ENCODE measurements around the gene NOX5. TPM values are rescaled to one million over a fixed set of nuclear protein-coding genes. Genes with fewer than 3 reads are reported as not detected.
A peak's percentile ranks its signal among the peaks of the same experiment; 100 is the strongest.

Gene NOX5
- total RNA-seq, 1 donor from 2014 or later: not detected

GRCh38 chr15:69042531-69042930, 28.0 kb downstream of the NOX5 start:
- no peaks in the 10 kb centered on the region for H3K9me3 Mint-ChIP-seq (ENCODE audit: unreplicated experiment)

DNA sequence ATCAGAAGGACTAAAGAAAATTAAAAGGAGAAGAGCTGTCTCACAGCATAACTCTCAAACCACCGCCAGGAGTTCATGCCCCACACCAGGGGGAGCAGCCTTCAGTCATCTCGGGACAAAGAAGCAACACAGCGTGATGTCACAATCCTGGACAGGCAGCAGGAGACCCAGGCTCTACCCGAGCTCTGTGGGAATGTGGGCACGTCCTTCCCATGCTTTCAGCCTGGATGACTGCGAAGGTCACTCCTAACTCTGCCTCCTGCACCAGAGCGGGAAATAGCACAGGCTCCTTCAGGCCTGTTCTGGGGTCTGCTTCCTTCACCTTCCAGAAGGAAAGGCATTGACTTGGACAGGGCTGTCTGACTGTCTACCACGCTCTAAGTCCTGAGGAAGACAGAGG, 31.3 kb downstream of the NOX5 start:
- H3K36me3 Mint-ChIP-seq (ENCODE audit: unreplicated experiment): no peaks in the 10 kb centered on the region
- peak overlapping the region; percentile 36 for H3K27ac Mint-ChIP-seq (ENCODE audit: unreplicated experiment)
- H3K4me3 Mint-ChIP-seq (ENCODE audit: unreplicated experiment): peak overlapping the region; percentile 4

More at GRCh38 chr15:69042531-69042930, 28.0 kb downstream of the NOX5 start:
- peak; percentile 49 for DNase-seq (ENCODE audit: extremely low spot score, unreplicated experiment)
- no peak for TF ChIP-seq CTCF (IDR thresholded peaks at IDR 0.05)
- H3K4me3 Mint-ChIP-seq (ENCODE audit: unreplicated experiment): no peak overlapping the region
- no peaks in the 10 kb centered on the region for H3K27me3 Mint-ChIP-seq (ENCODE audit: unreplicated experiment)
- H3K4me1 Mint-ChIP-seq (ENCODE audit: unreplicated experiment): peaks cover 13% of the 10 kb centered on the region
- H3K27ac Mint-ChIP-seq (ENCODE audit: unreplicated experiment): no peak overlapping the region
- no peaks in the 10 kb centered on the region for H3K36me3 Mint-ChIP-seq (ENCODE audit: unreplicated experiment)

GRCh38 chr15:69046781-69047180, 32.3 kb downstream of the NOX5 start:
- DNase-seq (ENCODE audit: extremely low spot score, unreplicated experiment): no peak
- Mint-ChIP-seq H3K4me1 (ENCODE audit: unreplicated experiment) (peaks cover 13% of the 10 kb centered on the region), H3K27ac (ENCODE audit: unreplicated experiment) (no peak overlapping the region), H3K4me3 (ENCODE audit: unreplicated experiment) (no peak overlapping the region), H3K27me3 (ENCODE audit: unreplicated experiment) (peaks cover 7% of the 10 kb centered on the region), H3K36me3 (ENCODE audit: unreplicated experiment) (no peaks in the 10 kb centered on the region), H3K9me3 (ENCODE audit: unreplicated experiment) (no peaks in the 10 kb centered on the region)
- TF ChIP-seq CTCF (IDR thresholded peaks at IDR 0.05): no peak

More for the DNA sequence above, 31.3 kb downstream of the NOX5 start:
- Mint-ChIP-seq H3K4me1 (ENCODE audit: unreplicated experiment) (peaks cover 13% of the 10 kb centered on the region), H3K9me3 (ENCODE audit: unreplicated experiment) (no peaks in the 10 kb centered on the region), H3K27me3 (ENCODE audit: unreplicated experiment) (no peaks in the 10 kb centered on the region)
- TF ChIP-seq CTCF (IDR thresholded peaks at IDR 0.05): peak; percentile 49
- DNase-seq (ENCODE audit: extremely low spot score, unreplicated experiment): no peak

GRCh38 chr15:69049976-69050375, 35.5 kb downstream of the NOX5 start:
- H3K27ac Mint-ChIP-seq (ENCODE audit: unreplicated experiment): no peak overlapping the region
- no peak for TF ChIP-seq CTCF (IDR thresholded peaks at IDR 0.05)
- no peaks in the 10 kb centered on the region for H3K36me3 Mint-ChIP-seq (ENCODE audit: unreplicated experiment)
- peaks cover 27% of the 10 kb centered on the region for H3K27me3 Mint-ChIP-seq (ENCODE audit: unreplicated experiment)
- no peak for DNase-seq (ENCODE audit: extremely low spot score, unreplicated experiment)
- no peak overlapping the region for H3K4me3 Mint-ChIP-seq (ENCODE audit: unreplicated experiment)
- H3K9me3 Mint-ChIP-seq (ENCODE audit: unreplicated experiment): no peaks in the 10 kb centered on the region
- peaks cover 11% of the 10 kb centered on the region for H3K4me1 Mint-ChIP-seq (ENCODE audit: unreplicated experiment)

DNA sequence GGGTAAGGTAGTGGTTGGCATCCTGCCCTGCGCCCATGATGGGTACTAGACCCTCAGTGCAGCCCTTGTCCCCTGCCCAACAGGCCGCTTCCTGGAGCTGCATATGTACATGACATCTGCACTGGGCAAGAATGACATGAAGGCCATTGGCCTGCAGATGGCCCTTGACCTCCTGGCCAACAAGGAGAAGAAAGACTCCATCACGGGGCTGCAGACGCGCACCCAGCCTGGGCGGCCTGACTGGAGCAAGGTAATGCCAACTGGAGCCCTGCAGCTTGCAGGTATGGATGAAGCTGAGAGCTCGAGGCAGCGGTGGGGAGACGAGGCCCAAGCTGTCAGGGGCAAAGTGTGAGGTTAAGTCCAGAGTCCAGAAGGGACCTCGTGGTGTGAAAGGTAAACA, 40.8 kb downstream of the NOX5 start:
- Mint-ChIP-seq H3K4me3 (ENCODE audit: unreplicated experiment) (no peak overlapping the region), H3K36me3 (ENCODE audit: unreplicated experiment) (no peaks in the 10 kb centered on the region)

More for the DNA sequence above, 40.8 kb downstream of the NOX5 start:
- no peak for TF ChIP-seq CTCF (IDR thresholded peaks at IDR 0.05)
- H3K27ac Mint-ChIP-seq (ENCODE audit: unreplicated experiment): no peak overlapping the region
- DNase-seq (ENCODE audit: extremely low spot score, unreplicated experiment): no peak
- H3K4me1 Mint-ChIP-seq (ENCODE audit: unreplicated experiment): peaks cover 6% of the 10 kb centered on the region
- H3K9me3 Mint-ChIP-seq (ENCODE audit: unreplicated experiment): no peaks in the 10 kb centered on the region
- peaks cover 46% of the 10 kb centered on the region for H3K27me3 Mint-ChIP-seq (ENCODE audit: unreplicated experiment)

All from osteocyte (in vitro differentiated cells).